Smooth muscle cell (in vitro differentiated cells): ENCODE measurements around the gene RPL35A. TPM values are rescaled to one million over a fixed set of nuclear protein-coding genes. Genes with fewer than 3 reads are reported as not detected.
A peak's percentile ranks its signal among the peaks of the same experiment; 100 is the strongest.

Source experiments
- DNase-seq: peaks from one replicate; lab custom pipeline; 2025; ENCODE audit not compliant: unreplicated experiment; lab: John Stamatoyannopoulos, UW
- H2AFZ ChIP-seq: fragments of 200-600 bp; sonication (generic); 2 replicates; pipeline ENCODE4 v1.6.0; 2016; ENCODE audit warnings: antibody characterized with exemption, low read depth, mild to moderate bottlenecking
- H3F3A ChIP-seq: fragments of 200-600 bp; sonication (generic); 2 replicates; pipeline ENCODE4 v1.6.0; 2017; ENCODE audit warnings: antibody characterized with exemption, low read depth
- H3K27ac ChIP-seq: fragments of 200-600 bp; sonication (generic); 2 replicates; pipeline ENCODE4 v1.5.1; 2016; ENCODE audit warnings: low read depth, mild to moderate bottlenecking
- H3K27me3 ChIP-seq: fragments of 200-600 bp; sonication (generic); 2 replicates; pipeline ENCODE4 v1.6.1; 2016; ENCODE audit warnings: low read depth, mild to moderate bottlenecking
- H3K36me3 ChIP-seq: fragments of 200-600 bp; sonication (generic); 2 replicates; pipeline ENCODE4 v1.5.1; 2016; ENCODE audit warnings: low read depth
- H3K4me1 ChIP-seq: fragments of 200-600 bp; sonication (generic); 2 replicates; pipeline ENCODE4 v1.5.1; 2016; ENCODE audit warnings: low read depth
- H3K4me2 ChIP-seq: fragments of 200-600 bp; sonication (generic); 2 replicates; pipeline ENCODE4 v1.6.0; 2016; ENCODE audit warnings: mild to moderate bottlenecking
- H3K4me3 ChIP-seq: fragments of 200-600 bp; sonication (generic); 2 replicates; pipeline ENCODE4 v1.5.1; 2016; ENCODE audit warnings: mild to moderate bottlenecking
- H3K79me2 ChIP-seq: fragments of 200-600 bp; sonication (generic); 2 replicates; pipeline ENCODE4 v1.6.0; 2016; ENCODE audit warnings: low read depth, mild to moderate bottlenecking
- H3K9ac ChIP-seq: fragments of 200-600 bp; sonication (generic); 2 replicates; pipeline ENCODE4 v1.6.0; 2016; ENCODE audit warnings: low read depth
- H3K9me3 ChIP-seq: fragments of 200-600 bp; sonication (generic); replicated peaks from 2 replicates; pipeline ENCODE4 v1.5.1; 2016; ENCODE audit warnings: low read depth
- H4K20me1 ChIP-seq: fragments of 200-600 bp; sonication (generic); 2 replicates; pipeline ENCODE4 v1.6.0; 2016; ENCODE audit warnings: low read depth
- WGBS: methylation state at CpG from one replicate; pipeline ENCODE4 v1.1.7; 2016; ENCODE audit warnings: low lambda C conversion rate; 5-methylcytosine and 5-hydroxymethylcytosine counted together
- polyA plus RNA-seq: library from polyadenylated mRNA; unstranded; fragments of >200 nt; fragmentation: Nextera tagmentation; extraction: Ambion mirVana; gene quantifications from 2 replicates; pipeline ENCODE4 v1.2.1, GENCODE V29; 2016
- total RNA-seq: library from RNA; depleted of rRNA; stranded (reverse); fragments of >200 nt; gene quantifications from 2 replicates; pipeline ENCODE4 v1.2.3, GENCODE V29; 2014
- TF ChIP-seq, protein P1 (sequence below): fragments of 200-600 bp; sonication (generic); IDR thresholded peaks from 2 replicates; pipeline ENCODE4 v1.5.1; 2017; ENCODE audit warnings: borderline replicate concordance, mild to moderate bottlenecking, antibody characterized with exemption; ENCODE audit not compliant: insufficient read depth, poor library complexity, severe bottlenecking

The RPL35A gene
- total and polyA plus RNA-seq, 2 experiments from 2014 or later: 778 to 1,156 TPM

GRCh38 chr3:197949191-197949777 lies 706 bp upstream of the RPL35A start:
- peak overlapping the region; percentile 98 for H3K27ac ChIP-seq
- peaks cover 9% of the 10 kb centered on the region for H3K36me3 ChIP-seq
- no peaks in the 10 kb centered on the region for H3K27me3 ChIP-seq
- H2AFZ ChIP-seq: peak overlapping the region; percentile 90
- no peak for DNase-seq
- H3K79me2 ChIP-seq: peaks cover 38% of the 10 kb centered on the region
- no peaks in the 10 kb centered on the region for H3K9me3 ChIP-seq
- H3F3A ChIP-seq: peaks cover 29% of the 10 kb centered on the region
- H3K4me3 ChIP-seq: peak overlapping the region; percentile 94
- TF ChIP-seq, protein P1, sequence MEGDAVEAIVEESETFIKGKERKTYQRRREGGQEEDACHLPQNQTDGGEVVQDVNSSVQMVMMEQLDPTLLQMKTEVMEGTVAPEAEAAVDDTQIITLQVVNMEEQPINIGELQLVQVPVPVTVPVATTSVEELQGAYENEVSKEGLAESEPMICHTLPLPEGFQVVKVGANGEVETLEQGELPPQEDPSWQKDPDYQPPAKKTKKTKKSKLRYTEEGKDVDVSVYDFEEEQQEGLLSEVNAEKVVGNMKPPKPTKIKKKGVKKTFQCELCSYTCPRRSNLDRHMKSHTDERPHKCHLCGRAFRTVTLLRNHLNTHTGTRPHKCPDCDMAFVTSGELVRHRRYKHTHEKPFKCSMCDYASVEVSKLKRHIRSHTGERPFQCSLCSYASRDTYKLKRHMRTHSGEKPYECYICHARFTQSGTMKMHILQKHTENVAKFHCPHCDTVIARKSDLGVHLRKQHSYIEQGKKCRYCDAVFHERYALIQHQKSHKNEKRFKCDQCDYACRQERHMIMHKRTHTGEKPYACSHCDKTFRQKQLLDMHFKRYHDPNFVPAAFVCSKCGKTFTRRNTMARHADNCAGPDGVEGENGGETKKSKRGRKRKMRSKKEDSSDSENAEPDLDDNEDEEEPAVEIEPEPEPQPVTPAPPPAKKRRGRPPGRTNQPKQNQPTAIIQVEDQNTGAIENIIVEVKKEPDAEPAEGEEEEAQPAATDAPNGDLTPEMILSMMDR: no peak
- WGBS: 31% methylated on average over 17 of the region's 17 CpGs
- H4K20me1 ChIP-seq: peaks cover 37% of the 10 kb centered on the region
- peaks cover 21% of the 10 kb centered on the region for H3K4me1 ChIP-seq
- peak overlapping the region; percentile 98 for H3K9ac ChIP-seq
- H3K4me2 ChIP-seq: peak overlapping the region; percentile 97

DNA sequence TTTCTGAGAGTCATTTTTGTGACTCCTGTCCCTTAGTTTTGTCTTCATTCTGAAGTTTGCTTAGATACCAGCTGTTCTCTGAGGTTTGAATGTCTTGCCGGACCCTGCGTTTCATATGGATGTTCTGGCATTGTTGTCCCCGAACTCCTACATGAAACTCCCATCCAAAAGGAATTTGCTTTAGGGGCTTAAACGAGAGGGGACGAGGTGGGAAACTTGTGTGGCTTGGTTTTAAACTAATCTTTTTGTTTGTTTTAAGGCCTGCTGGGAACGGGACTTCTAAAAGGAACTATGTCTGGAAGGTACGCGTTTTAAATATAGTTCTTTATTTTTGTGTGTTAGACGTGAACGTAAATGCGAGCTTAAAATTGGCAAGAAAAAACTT lies 679 bp downstream of the RPL35A start:
- H3K27ac ChIP-seq: peak overlapping the region; percentile 98
- peaks cover 21% of the 10 kb centered on the region for H3K4me1 ChIP-seq
- peak overlapping the region; percentile 94 for H3K4me3 ChIP-seq
- no peaks in the 10 kb centered on the region for H3K27me3 ChIP-seq
- peaks cover 42% of the 10 kb centered on the region for H3F3A ChIP-seq
- DNase-seq: no peak
- H3K79me2 ChIP-seq: peaks cover 38% of the 10 kb centered on the region
- peak overlapping the region; percentile 97 for H3K4me2 ChIP-seq
- H3K9me3 ChIP-seq: no peaks in the 10 kb centered on the region
- 1% methylated on average over 11 of the region's 11 CpGs for WGBS
- peak overlapping the region; percentile 90 for H2AFZ ChIP-seq
- peak overlapping the region; percentile 98 for H3K9ac ChIP-seq
- H3K36me3 ChIP-seq: peaks cover 9% of the 10 kb centered on the region
- TF ChIP-seq, protein P1: no peak
- H4K20me1 ChIP-seq: peaks cover 49% of the 10 kb centered on the region

- Histone ChIP-seq H3K27me3 (no peaks in the 10 kb centered on the region), H3F3A (peaks cover 50% of the 10 kb centered on the region), H3K4me1 (peaks cover 21% of the 10 kb centered on the region), H3K79me2 (peaks cover 38% of the 10 kb centered on the region), H2AFZ (no peak overlapping the region), H3K4me3 (peak overlapping the region; percentile 94), H3K9ac (peak overlapping the region; percentile 98), H3K36me3 (peaks cover 9% of the 10 kb centered on the region), H4K20me1 (peaks cover 56% of the 10 kb centered on the region), H3K27ac (peak overlapping the region; percentile 98), H3K9me3 (no peaks in the 10 kb centered on the region), H3K4me2 (peak overlapping the region; percentile 97)
- DNase-seq: no peak
- WGBS: 80% methylated on average over 21 of the region's 21 CpGs
- TF ChIP-seq, protein P1: no peak
Measured at GRCh38 chr3:197951392-197951990, 1.5 kb downstream of the RPL35A start.

DNA sequence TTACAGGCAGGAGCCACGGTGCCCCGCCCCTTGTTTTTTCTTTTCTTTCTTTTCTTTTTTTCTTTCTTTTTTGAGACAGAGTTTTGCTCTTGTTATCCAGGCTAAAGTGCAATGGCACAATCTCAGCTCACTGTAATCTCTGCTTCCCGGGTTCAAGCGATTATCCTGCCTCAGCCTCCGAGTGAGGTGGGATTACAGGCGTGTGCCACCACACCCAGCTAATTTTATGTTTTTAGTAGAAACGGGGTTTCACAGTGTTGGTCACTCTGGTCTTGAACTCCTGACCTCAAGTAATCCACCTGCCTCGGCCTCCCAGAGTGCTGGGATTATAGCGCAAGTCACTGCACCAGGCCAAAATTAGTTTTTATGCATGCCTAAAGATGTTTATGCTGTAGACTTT lies 2.5 kb downstream of the RPL35A start:
- peaks cover 56% of the 10 kb centered on the region for H4K20me1 ChIP-seq
- H3K27me3 ChIP-seq: no peaks in the 10 kb centered on the region
- H3K4me2 ChIP-seq: peak overlapping the region; percentile 97
- no peak overlapping the region for H2AFZ ChIP-seq
- peak overlapping the region; percentile 98 for H3K27ac ChIP-seq
- no peak overlapping the region for H3K9ac ChIP-seq
- H3K4me3 ChIP-seq: peak overlapping the region; percentile 94
- WGBS: 95% methylated on average over 9 of the region's 9 CpGs
- no peak for DNase-seq
- H3K36me3 ChIP-seq: peaks cover 9% of the 10 kb centered on the region
- H3K4me1 ChIP-seq: peaks cover 21% of the 10 kb centered on the region
- H3F3A ChIP-seq: peaks cover 59% of the 10 kb centered on the region
- no peaks in the 10 kb centered on the region for H3K9me3 ChIP-seq
- peaks cover 38% of the 10 kb centered on the region for H3K79me2 ChIP-seq
- TF ChIP-seq, protein P1: no peak
